Measurements from ENCODE around the gene C5orf22. TPM values are rescaled to one million over a fixed set of nuclear protein-coding genes. Genes with fewer than 3 reads are reported as not detected.
"Not testable (repeated sequence)": the region's sequence is repeated elsewhere in the genome, so short reads cannot be mapped to it uniquely, and the experiment has no call there.

Gene C5orf22
- total and polyA plus RNA-seq, 3 donors from 2014 or later = 11.0 to 15.0 (median 14.4) TPM

- DNase-seq = no peak
- intact Hi-C loops (cut with DNase I; ENCODE audit: low total_unique reads) = no loop called here
- Histone ChIP-seq H3K27ac (no peak overlapping the region), H3K4me1 (no peaks in the 10 kb centered on the region), H3K9me3 (no peaks in the 10 kb centered on the region), H3K27me3 (no peaks in the 10 kb centered on the region), H3K36me3 (ENCODE audit: low read depth, missing control alignments) (no peaks in the 10 kb centered on the region), H3K4me3 (no peak overlapping the region)
- WGBS, 2 donors = 85% methylated on average over 5 of the region's 5 CpGs
- no peak for TF ChIP-seq CTCF (IDR thresholded peaks at IDR 0.05)
- TF ChIP-seq POLR2A (IDR thresholded peaks at IDR 0.05) = no peak
Measured at GRCh38 chr5:31598640-31599611, 66.8 kb downstream of the C5orf22 start.

- H3K4me1 ChIP-seq; H3K4me3 ChIP-seq; intact Hi-C loops (cut with DNase I; ENCODE audit: low total_unique reads); H3K27me3 ChIP-seq; H3K36me3 ChIP-seq (ENCODE audit: low read depth, missing control alignments); H3K9me3 ChIP-seq; DNase-seq; H3K27ac ChIP-seq: not testable (repeated sequence)
- 86 to 89% methylated on average over 4 of the region's 4 CpGs for WGBS, 2 donors
Measured at GRCh38 chr5:31602305-31602704, 70.2 kb downstream of the C5orf22 start.

GRCh38 chr5:31604240-31604639 is 72.1 kb downstream of the C5orf22 start:
- TF ChIP-seq CTCF (IDR thresholded peaks at IDR 0.05) = no peak
- no peak for TF ChIP-seq POLR2A (IDR thresholded peaks at IDR 0.05)
- WGBS, 2 donors = 86 to 88% methylated on average over 2 of the region's 2 CpGs
- Histone ChIP-seq H3K36me3 (ENCODE audit: low read depth, missing control alignments) (no peaks in the 10 kb centered on the region), H3K9me3 (no peaks in the 10 kb centered on the region), H3K27me3 (no peaks in the 10 kb centered on the region), H3K4me1 (no peaks in the 10 kb centered on the region), H3K27ac (no peak overlapping the region), H3K4me3 (no peak overlapping the region)
- intact Hi-C loops (cut with DNase I; ENCODE audit: low total_unique reads) = no loop called here
- DNase-seq = no peak

GRCh38 chr5:31604644-31605043 is 72.5 kb downstream of the C5orf22 start:
- Histone ChIP-seq H3K27me3 (no peaks in the 10 kb centered on the region), H3K27ac (no peak overlapping the region), H3K4me3 (no peak overlapping the region), H3K36me3 (ENCODE audit: low read depth, missing control alignments) (no peaks in the 10 kb centered on the region), H3K9me3 (no peaks in the 10 kb centered on the region), H3K4me1 (no peaks in the 10 kb centered on the region)
- WGBS, 2 donors = 75 to 90% methylated on average over 2 of the region's 2 CpGs
- intact Hi-C loops (cut with DNase I; ENCODE audit: low total_unique reads) = no loop called here
- TF ChIP-seq POLR2A (IDR thresholded peaks at IDR 0.05) (no peak), CTCF (IDR thresholded peaks at IDR 0.05) (no peak)
- DNase-seq = no peak

Small RNAs within 50 kb of the gene (small RNA-seq; reads per million reads assigned to genes)
- gene RF00019 = 0 reads per million in 2 donors
- gene RNU6-363P = 0 reads per million in 2 donors

Other genes starting within 250 kb of the C5orf22 start
- gene DROSHA, start 208 bp upstream of the C5orf22 start, total RNA-seq = 10 to 100 TPM; 50.4 to 79.6 TPM
- 23.3 TPM for gene DROSHA, start 208 bp upstream of the C5orf22 start, polyA plus RNA-seq (ENCODE audit: insufficient read depth, low read depth, low replicate concordance)
- gene PDZD2, start 106.8 kb downstream of the C5orf22 start, total RNA-seq = 10 to 100 TPM; 83.9 to 89.1 TPM
- 47.3 TPM for gene PDZD2, start 106.8 kb downstream of the C5orf22 start, polyA plus RNA-seq (ENCODE audit: insufficient read depth, low read depth, low replicate concordance)

Data from testis (tissue), 3 donors.